Endothelial cell (in vitro differentiated cells): ENCODE results near the gene POLR3A. TPM values are rescaled to one million over a fixed set of nuclear protein-coding genes. Genes with fewer than 3 reads are reported as not detected.

Experiments used
- DNase-seq: peaks from one replicate; pipeline ENCODE4 v3.0.0; 2021; ENCODE audit warnings: low spot score
- H3K27ac Mint-ChIP-seq: one replicate; pipeline ENCODE4 v1.8.0; 2021; ENCODE audit warnings: mixed read lengths, inconsistent platforms; ENCODE audit not compliant: unreplicated experiment
- H3K27me3 Mint-ChIP-seq: one replicate; pipeline ENCODE4 v1.8.0; 2021; ENCODE audit warnings: mild to moderate bottlenecking, moderate library complexity, mixed read lengths, inconsistent platforms; ENCODE audit not compliant: unreplicated experiment
- H3K36me3 Mint-ChIP-seq: one replicate; pipeline ENCODE4 v1.8.0; 2021; ENCODE audit warnings: mild to moderate bottlenecking, low read depth, mixed read lengths, inconsistent platforms; ENCODE audit not compliant: unreplicated experiment
- H3K4me1 Mint-ChIP-seq: one replicate; pipeline ENCODE4 v1.8.0; 2021; ENCODE audit warnings: mild to moderate bottlenecking, mixed read lengths, inconsistent platforms; ENCODE audit not compliant: unreplicated experiment
- H3K4me3 Mint-ChIP-seq: one replicate; pipeline ENCODE4 v1.8.0; 2021; ENCODE audit warnings: mild to moderate bottlenecking, mixed read lengths, inconsistent platforms; ENCODE audit not compliant: unreplicated experiment
- H3K9me3 Mint-ChIP-seq: one replicate; pipeline ENCODE4 v1.8.0; 2021; ENCODE audit warnings: mixed read lengths, inconsistent platforms; ENCODE audit not compliant: unreplicated experiment
- total RNA-seq: library from RNA; stranded (reverse); fragmentation: NEBNext Ultra II Directional; extraction: Animal tissue kit (Norgen Biotek cat#: 25700); gene quantifications from one replicate; pipeline ENCODE4 v1.2.1, GENCODE V29; 2021; ENCODE audit not compliant: unreplicated experiment
- TF ChIP-seq, protein P1 (sequence below): fragments of 200-600 bp; sonication (generic); IDR thresholded peaks from one replicate; pipeline ENCODE4 v1.5.0; 2021; ENCODE audit warnings: antibody characterized with exemption; ENCODE audit not compliant: unreplicated experiment

Gene POLR3A
- total RNA-seq, 1 donor from 2014 or later = 18.4 TPM

DNA sequence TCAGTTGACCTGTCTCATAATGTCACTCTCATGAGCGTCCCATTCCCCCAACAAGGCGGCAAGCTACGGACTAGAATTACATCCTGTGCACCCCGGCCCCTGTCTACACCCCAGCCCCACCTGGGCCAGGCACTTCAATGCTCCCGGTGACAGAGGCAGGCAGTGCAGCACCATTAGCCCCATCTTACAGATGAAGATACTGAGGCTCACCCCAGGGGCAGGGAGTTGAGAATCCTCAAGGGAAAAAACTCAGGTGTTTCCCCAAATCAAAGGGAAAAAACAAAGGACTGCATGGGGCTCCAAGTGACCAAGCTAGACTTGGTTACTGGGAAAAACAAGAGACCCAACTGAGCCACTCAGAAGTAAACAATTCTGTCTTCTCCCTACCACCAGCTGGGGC is 107.3 kb downstream of the POLR3A start:
- Mint-ChIP-seq H3K4me1 (peaks cover 38% of the 10 kb centered on the region), H3K4me3 (no peak overlapping the region), H3K27me3 (peaks cover 5% of the 10 kb centered on the region), H3K9me3 (no peaks in the 10 kb centered on the region), H3K27ac (no peak overlapping the region), H3K36me3 (peaks cover 5% of the 10 kb centered on the region)
- TF ChIP-seq, protein P1, sequence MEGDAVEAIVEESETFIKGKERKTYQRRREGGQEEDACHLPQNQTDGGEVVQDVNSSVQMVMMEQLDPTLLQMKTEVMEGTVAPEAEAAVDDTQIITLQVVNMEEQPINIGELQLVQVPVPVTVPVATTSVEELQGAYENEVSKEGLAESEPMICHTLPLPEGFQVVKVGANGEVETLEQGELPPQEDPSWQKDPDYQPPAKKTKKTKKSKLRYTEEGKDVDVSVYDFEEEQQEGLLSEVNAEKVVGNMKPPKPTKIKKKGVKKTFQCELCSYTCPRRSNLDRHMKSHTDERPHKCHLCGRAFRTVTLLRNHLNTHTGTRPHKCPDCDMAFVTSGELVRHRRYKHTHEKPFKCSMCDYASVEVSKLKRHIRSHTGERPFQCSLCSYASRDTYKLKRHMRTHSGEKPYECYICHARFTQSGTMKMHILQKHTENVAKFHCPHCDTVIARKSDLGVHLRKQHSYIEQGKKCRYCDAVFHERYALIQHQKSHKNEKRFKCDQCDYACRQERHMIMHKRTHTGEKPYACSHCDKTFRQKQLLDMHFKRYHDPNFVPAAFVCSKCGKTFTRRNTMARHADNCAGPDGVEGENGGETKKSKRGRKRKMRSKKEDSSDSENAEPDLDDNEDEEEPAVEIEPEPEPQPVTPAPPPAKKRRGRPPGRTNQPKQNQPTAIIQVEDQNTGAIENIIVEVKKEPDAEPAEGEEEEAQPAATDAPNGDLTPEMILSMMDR = no peak
- DNase-seq = no peak

DNA sequence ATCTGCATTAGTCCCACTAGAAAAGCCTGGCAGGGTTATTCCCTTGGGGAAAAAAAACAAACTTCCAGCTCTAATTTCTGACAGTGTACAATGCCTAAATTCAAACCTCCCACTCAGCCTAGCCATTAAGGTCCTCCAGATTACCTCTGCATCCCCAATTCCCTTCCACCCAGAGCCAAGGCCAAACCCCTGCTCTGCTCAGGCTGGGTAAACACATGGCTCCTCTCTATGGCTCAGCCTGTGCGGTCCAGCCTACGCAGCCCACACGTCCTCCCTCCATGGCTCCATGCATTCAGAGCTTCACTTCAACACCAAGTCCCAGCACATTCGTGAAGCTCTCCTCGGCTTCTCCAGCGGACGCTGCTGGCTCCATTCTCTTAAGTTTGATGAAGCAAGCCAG is 107.9 kb downstream of the POLR3A start:
- H3K4me3 Mint-ChIP-seq = no peak overlapping the region
- TF ChIP-seq, protein P1 = no peak
- no peak overlapping the region for H3K27ac Mint-ChIP-seq
- no peak for DNase-seq
- H3K27me3 Mint-ChIP-seq = peaks cover 5% of the 10 kb centered on the region
- H3K4me1 Mint-ChIP-seq = peaks cover 38% of the 10 kb centered on the region
- H3K9me3 Mint-ChIP-seq = no peaks in the 10 kb centered on the region
- H3K36me3 Mint-ChIP-seq = peaks cover 5% of the 10 kb centered on the region

DNA sequence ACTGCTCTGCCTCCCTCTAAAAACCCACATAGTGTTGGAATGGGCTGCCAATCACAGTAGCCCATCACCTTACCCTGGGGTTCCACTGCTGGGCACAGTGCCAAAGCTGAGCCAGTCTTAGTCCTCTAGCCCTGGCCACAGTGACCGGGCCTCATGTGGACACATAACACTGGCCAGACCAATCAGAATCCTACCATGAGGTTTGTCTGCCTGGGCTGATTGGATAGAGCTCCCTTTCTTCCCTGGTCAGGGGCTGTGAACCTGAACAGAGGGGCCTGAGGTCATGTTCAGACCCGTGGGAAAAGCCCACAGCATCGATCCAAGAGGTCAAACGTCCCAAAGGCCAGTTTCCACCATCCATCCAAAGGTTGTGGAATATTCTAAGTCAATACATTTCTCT is 108.8 kb downstream of the POLR3A start:
- no peaks in the 10 kb centered on the region for H3K9me3 Mint-ChIP-seq
- H3K4me1 Mint-ChIP-seq = peaks cover 36% of the 10 kb centered on the region
- H3K27me3 Mint-ChIP-seq = peaks cover 4% of the 10 kb centered on the region
- H3K36me3 Mint-ChIP-seq = peaks cover 5% of the 10 kb centered on the region
- H3K27ac Mint-ChIP-seq = no peak overlapping the region
- H3K4me3 Mint-ChIP-seq = no peak overlapping the region
- TF ChIP-seq, protein P1 = no peak
- no peak for DNase-seq

DNA sequence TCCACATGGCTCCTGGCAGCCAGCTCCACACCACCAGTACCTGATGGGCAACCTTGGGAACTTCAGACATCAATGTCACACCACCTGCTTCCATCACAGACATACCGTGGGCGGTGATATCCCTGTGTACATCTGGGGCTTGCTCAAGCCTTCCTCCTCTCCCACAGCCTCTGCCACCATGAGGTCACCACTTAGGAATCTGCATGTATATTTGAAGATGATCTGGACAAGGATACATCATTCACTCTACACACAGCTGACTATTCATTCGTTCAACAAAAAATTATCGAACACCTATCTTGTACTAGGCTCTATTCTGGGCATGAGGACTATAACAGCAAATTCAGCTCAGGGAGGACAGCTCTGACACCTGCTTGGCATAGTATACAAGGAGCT is 109.6 kb downstream of the POLR3A start:
- Mint-ChIP-seq H3K27ac (no peak overlapping the region), H3K27me3 (no peaks in the 10 kb centered on the region), H3K4me1 (peaks cover 30% of the 10 kb centered on the region), H3K36me3 (no peaks in the 10 kb centered on the region), H3K9me3 (no peaks in the 10 kb centered on the region), H3K4me3 (no peak overlapping the region)
- TF ChIP-seq, protein P1 = no peak
- DNase-seq = no peak

Other genes starting within 250 kb of the POLR3A start
- 64.5 TPM for gene DLG5, start 102.8 kb downstream of the POLR3A start, total RNA-seq
- gene RPS24, start 4.3 kb upstream of the POLR3A start, total RNA-seq = 1,458 TPM